Activated T-cell treated with anti-CD3 and anti-CD28 coated beads for 4 hours (primary cell): ENCODE data around the gene INTS6.
A peak's percentile ranks its signal among the peaks of the same experiment; 100 is the strongest.

Experiments
- DNase-seq: peaks from one replicate; pipeline ENCODE4 v3.0.0-alpha.2; 2020

The INTS6 gene, protein sequence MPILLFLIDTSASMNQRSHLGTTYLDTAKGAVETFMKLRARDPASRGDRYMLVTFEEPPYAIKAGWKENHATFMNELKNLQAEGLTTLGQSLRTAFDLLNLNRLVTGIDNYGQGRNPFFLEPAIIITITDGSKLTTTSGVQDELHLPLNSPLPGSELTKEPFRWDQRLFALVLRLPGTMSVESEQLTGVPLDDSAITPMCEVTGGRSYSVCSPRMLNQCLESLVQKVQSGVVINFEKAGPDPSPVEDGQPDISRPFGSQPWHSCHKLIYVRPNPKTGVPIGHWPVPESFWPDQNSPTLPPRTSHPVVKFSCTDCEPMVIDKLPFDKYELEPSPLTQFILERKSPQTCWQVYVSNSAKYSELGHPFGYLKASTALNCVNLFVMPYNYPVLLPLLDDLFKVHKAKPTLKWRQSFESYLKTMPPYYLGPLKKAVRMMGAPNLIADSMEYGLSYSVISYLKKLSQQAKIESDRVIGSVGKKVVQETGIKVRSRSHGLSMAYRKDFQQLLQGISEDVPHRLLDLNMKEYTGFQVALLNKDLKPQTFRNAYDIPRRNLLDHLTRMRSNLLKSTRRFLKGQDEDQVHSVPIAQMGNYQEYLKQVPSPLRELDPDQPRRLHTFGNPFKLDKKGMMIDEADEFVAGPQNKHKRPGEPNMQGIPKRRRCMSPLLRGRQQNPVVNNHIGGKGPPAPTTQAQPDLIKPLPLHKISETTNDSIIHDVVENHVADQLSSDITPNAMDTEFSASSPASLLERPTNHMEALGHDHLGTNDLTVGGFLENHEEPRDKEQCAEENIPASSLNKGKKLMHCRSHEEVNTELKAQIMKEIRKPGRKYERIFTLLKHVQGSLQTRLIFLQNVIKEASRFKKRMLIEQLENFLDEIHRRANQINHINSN

DNA sequence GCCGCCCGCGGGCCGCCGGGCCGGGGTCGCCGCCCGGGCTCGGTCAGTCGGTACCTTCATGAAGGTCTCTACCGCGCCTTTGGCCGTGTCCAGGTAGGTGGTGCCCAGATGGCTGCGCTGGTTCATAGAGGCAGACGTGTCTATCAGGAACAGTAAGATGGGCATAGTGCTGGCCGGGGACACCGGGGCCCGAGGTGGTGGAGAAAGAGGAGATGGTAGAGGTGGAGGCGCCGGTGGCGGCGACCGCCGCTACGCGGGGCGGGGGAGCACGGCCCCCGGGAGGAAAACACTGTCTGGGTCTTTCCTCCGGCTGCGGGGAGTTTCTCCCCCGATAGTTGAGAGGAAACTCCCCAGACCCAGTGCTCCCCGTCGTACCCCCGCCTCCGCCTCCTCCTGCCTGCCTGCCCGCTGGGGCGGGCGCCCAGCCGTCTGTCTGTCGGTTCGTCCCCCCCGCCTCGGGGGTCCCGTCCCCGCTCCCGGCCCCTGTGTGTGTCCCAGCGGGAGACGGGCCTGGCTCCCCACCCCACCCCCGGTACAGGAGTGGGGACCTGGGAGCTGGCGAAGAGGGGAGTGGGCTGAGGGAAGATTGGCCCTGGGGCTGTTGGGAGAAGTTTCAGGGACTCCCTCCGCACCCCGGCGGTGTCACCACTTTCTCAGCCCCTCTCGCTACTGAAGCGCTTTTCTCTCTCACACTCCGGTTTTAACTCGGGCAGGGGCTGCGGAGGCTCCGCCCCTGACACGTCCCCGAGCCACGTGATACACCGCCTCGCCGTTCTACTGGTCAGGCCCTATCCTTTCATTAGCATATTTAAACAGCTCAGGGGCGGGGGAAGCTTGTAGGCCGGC is at the start of gene INTS6:
Gene INTS6, minus strand, starts transcription at position 676 of the 846 bp plus-strand sequence. Its CDS starts 511 bp downstream, at position 165.
- DNase-seq, result peak; percentile 98

DNA sequence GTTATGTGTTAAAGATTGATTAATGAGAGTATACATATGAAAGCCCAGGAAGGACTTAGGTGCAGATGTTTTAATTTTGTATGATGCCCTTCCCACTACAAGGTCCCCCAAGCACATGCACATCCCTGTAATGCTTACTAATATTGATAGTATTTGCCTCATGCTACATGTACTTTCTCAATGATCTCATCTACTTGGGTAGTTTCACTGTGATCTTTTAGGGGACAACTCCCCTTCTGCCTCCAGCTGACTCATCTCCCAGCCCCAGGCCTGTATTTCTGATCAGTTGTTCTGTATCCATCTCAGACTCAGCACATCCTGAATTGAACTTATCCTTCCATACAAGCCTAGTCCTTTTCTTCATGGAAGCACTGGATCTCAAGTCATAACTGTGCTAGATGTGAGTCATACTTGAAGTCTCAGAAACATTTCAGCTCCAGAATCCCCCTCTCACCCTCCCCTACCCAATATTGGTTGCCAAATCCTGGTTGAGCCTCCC is 49.4 kb upstream of the INTS6 start:
- no peak for DNase-seq

DNA sequence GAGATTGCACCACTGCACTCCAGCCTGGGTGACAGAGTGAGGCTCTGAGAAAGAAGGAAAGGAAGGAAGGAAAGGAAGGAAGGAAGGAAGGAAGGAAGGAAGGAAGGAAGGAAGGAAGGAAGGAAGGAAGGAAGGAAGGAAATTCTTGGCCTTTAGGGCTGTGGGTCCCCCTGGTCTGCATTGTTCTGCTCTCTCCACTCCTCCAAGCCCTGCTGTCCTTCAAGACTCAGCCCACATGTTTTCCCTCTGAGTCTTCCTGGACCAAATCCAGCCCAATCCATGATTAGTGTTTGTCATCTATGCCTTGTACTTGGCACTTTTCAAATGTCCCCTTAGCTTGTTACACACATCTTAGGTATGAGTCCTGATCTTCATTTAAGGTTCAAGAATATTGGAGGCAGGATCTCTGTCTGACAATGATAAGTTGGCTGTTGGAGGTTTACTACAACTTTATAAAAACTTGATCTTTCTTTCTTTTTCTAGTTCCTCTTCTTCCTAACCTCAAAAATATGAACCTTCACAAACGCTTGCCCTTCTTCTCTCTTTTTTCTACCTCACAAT is 48.8 kb upstream of the INTS6 start:
- no peak for DNase-seq

DNA sequence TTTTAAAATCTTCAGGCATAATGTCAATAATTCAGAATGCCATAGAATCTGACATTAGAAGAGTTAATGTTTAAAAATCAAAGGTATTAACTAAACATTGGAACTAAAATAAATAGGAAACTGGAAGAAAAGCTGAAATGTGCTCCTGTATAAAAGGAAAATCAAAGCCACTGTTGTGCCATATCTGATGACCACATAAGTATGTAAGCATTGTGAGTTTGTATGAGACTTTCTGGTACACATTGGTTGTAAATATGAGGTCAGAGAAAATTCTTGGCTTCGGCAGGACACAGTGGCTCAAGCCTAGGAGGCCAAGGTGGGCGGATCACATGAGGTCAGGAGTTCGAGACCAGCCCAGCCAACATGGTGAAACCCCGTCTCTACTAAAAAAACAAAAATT is 48.3 kb upstream of the INTS6 start:
- no peak for DNase-seq

DNA sequence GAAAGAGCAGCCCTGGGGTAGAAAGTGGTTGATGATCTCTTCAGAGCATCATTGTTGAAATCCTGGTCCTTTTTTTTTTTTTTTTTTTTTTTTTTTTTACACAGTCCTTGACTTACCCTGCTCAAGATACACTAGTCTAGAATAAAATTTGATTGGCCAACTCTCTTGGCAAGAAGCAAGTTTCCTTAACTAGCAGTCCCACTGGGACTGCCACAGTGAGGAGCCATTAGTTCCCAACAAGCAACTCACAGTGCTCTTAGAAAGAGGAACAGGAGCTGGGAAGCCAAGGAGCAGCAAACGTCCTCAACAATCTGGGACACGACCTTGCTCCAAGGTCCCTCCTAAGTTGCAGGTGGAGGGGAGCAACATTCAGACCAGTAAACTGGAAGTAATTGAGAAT is 47.9 kb upstream of the INTS6 start:
- no peak for DNase-seq

DNA sequence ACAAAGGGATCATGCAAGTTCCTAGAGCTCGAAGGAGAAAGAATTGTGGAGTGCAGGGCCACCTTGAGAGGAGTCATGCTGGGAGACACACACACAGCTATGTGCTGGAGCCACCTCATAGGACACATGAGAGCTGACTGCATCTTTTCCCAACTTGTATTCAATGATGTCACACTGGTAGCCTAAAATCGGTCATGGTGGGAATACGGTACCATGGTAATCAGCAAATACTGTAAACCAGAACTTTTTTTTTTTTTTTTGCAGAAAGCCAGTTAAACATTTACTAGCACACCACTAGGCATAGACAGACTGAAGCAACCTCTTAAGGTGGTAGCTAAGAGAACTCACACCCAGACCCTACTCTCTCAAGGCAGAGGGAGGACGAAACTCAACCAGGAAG is 47.0 kb upstream of the INTS6 start:
- no peak for DNase-seq

DNA sequence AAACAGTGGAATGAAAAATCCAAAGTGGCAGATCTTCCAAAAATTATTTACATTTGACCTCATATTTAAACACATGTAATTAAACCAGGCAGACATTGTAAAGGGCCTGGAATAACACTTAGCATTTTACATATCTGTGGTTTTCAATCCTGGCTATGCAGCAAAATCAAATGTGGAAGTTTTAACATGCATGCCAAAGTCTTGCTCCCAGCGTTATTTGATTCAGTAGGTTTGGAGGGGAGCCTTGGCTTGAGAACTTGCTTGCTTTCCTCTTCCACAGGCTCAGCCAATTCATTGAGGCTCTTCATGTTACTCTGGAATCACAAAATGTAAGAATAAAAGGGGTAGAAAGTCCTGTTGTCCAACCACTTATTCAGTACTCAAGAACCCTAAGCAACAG is 42.5 kb upstream of the INTS6 start:
- no peak for DNase-seq

DNA sequence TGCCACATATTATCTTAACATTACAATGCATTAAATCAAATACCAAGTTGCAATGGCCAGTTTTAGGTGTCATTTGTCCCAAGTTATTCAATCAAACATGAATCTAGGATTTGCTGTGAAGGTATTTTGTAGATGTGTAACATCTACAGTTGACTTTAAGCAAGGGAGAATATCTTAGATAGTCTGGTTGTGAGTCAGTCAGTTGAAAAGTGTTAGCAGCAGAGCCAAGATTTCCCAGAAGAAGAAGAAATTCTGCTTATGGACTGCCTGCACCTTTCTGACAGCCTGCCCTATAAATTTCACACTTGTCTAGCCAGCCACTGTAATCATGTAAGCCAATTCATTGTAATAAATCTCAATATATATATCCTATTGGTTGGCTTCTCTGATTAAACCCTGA is 41.3 kb upstream of the INTS6 start:
- DNase-seq, result no peak

DNA sequence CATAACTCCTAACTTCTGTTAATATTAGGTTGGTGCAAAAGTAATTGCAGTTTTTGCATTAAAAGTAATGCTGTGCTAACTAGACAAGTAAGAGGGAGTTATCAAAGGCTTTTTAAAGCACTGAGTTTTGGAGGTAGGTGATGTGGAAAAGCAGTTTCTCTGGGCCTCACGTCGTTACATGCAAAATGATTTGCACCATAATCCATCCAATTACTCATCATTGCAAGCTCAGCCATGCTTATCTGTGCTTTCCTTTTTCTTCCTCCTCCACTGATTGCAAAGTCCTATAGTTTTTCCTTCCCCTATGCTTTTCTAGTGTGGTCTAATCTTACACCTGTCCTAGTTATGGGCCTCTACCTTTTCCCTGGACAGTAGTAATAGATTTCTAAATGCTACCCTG is 35.4 kb upstream of the INTS6 start:
- DNase-seq, result no peak

DNA sequence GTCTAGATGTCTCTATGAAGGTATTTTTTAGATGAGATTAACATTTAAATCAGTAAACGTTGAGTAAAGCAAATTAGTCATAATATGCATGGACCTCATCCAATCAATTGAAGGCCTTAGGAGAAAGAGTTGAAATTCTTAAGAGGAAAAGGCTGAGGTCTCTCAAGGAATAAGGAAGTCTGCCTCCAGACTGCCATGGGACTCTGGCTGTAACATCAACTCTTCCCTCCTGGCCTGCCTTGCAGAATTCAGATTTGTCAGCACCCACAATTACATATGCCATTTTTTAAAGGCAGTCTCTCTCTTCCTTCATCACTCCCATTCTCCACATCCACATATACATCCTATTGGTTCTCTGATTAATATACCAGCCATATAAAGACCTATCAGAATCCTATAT is 28.8 kb upstream of the INTS6 start:
- DNase-seq, result no peak

DNA sequence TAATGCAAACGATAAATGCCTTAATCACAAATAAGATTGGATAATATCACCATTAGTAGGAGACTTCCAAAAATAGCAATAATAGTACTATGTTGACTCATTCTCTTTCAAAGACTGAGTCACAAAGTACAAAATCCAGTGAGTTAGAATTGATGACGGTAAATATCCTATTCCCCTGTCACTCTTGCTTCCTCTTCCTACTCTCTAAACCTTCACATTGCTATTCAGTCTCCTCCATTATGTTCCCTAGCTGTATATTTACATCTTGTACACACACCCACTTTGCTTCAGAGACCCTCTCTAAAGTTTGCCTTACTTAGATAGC is 26.3 kb upstream of the INTS6 start:
- no peak for DNase-seq

DNA sequence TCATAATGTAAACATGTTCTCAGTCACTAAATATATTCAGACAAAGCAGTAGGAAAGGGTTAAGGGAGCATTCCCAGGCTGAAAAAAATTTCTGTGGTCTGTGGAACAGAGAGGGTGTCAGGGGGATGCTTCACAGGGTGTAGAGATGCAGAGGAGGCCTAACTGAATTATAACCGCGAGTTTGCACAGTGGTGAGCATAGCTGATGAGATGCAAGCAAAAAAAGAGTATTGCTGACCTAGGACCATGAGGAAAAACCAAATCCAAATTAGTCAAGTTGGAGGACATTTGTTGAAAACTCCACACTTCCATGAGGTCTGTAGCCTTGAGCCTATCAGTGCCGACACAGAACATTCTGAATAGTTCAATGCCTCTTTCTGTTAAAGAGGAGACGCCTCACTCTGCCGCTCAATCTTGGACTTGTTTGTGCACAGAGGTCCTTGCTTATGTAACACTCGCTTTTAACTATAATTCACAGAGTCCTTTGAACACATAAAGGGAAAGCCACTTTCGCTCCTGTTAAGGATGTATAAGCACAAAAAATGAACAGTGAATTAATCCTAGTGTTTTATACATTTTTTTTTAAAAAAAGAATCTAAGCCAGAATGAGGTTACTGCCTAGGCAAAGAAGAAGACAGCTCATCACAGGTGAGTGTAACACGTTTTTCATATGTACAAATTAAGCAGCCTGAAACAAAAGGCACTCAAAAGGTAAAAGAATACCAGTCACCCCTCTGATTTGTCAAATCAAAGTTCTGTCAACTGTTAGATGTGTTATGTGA is 25.8 kb upstream of the INTS6 start:
- DNase-seq, result no peak

DNA sequence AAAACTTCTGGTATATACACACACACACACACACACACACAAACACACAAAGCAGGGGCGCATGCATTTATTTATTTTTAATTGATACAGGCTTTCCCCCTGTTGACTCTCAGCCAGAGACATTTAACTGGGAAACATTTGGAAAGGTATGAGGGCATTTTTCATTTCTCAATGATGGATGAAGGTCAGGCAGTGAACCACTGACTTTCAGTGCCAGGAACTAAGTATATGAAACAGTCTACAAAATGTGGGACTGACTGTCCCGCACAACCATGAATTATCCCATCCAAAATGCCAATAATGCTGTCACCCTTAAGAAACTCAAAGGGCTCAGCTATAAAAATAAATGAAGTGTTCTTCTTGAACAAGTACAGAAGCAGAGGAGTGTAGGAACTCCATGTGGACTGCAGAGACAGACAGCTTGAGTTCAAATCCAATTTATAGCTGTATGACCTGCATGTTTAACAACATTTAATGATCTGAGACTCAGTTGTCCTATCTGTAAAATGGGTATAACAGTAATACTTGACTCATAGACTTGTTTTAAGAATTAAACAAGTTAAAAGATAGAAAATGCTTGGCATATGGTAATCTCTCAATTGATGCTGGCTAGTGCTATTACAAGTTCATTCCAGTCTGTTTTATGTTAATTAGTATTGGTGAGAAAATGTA is 25.0 kb upstream of the INTS6 start:
- DNase-seq, result no peak

DNA sequence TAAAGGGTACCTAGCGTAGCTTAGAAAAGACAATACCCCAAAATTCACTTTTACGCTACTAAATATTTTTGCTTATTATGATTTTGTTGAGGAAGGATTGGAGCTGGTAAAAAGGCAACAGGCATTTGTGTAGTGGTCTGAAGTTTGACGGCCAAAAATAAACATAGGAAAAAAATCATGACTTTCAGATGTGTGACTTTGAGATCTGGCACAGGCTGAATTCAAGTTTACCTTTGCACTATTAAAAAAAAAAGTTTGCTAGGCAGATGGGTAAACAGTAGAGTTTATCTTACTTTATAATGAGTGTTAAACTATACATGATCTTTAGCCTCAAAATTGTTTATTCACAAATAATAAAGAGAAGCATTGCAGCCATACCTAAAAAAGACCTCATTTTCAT is 24.3 kb upstream of the INTS6 start:
- no peak for DNase-seq

DNA sequence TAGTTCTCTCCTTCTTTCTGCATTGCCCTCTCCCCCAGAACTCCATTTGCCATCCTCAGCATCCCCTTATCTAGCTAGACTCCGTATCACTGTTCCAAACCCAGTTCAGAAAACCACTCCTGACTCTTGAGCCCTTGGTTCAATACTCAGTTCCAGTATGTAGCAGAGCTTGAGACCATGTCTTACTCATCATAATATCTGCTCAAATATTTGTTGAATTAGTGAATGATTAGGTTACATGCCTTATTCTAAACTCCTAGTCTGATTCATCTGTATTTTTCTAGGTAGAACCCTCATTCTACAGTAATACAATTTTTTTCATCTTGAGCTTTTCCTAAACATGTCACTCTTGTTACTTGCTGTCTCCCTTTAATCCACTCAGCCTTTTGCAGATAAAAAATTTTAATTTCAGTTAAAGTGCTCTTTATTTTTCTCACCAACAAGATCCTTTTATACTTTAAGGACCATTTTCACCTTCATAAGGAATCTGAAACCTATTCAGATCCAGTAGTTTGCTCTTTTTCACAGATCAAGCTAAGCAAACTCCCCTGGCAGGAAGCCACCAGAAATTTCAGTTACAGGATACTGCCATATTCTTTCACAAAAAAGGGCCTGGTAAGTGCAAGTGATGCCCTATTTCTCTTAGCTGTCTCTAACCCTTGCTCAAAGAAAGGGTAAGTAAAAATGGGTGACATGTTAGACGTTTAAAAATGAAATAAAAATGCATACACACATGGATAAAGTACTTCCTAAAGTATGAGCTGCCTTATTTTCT is 23.1 kb upstream of the INTS6 start:
- no peak for DNase-seq

DNA sequence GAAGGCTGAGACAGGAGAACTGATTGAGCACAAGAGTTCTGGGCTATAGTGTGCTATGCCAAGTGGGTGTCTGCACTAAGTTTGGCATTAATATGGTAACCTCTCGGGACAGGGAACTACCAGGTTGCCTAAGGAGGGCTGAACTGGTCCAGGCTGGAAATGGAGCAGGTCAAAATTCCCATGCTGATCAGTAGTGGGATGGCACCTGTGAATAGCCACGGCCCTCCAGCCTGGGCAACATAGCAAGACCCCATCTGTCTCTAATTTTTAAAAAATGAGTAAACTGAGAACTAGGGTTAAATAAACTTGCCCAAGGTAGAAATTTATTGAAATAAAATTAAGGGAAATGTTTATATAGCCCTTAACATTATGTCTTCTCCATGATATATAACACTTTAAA is 17.0 kb upstream of the INTS6 start:
- no peak for DNase-seq

DNA sequence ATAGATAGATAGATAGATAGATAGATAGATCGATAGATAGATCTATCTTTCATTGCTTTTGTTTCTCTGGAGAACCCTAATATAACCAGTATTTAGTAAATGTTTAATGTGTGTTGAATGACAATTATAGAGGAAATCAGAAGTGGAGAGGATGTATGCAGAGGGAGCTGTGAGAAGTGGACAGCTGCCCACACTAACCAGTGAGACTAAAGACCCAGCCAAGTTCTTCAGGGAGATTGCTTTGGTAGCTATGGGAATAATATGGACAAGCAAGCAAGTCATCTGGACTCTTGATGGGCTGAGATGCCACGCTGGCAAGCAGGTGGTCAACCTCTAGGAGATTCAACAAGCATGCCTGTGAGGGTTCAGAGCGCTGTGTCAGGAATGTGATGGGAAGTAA is 14.9 kb upstream of the INTS6 start:
- DNase-seq, result no peak

DNA sequence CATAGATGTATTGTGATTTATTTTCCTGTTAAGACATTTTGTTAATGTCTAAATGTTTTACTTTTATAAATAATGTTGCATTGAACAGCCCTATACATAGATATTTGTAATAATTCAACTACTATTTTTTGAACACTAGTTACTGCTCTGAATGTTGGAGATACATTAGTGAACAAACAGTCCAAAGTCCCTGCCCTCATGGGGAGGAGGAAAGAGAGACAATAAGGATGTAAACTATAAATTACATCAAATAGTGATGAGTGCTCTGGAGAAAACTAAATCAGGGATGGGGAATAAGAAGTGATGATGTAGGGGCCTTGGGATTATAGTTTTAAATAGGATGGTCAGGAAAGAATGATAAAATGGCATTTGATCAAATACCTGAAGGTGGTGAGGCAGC is 12.3 kb upstream of the INTS6 start:
- DNase-seq, result no peak

DNA sequence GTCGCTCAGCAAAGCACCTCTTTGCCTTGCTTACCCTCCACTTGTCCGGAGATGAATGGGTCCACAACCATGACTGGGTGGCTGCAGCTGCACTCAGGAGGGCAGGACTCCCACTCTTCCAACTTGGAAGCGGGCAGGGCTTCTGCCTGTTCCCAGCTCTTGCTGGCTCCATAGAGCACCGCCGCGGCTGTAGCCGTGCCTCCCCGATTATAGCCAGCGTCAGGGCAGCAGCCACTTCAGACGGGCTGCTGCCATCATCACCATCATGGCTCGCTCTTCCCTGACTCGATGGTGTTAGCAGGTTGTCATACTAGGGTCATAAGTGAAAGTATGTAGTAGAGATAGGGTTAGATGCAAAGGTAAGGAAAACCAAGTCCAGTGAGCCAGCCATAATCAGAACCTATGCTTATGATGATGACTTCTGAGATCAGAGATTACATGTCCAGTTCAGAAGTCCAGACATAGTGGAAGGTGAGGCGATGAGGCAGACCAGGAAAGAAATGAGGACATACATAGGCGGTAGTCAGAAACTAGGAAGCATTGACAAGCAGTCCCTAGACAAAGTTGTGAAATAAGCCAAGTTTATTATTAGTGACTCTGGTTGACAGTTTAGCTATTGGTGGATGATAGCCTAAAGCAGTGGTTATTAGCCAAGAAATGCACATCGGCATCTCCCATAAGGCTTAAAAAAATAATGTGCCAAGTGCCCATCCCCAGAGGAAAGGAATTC is 4.4 kb upstream of the INTS6 start:
- no peak for DNase-seq

DNA sequence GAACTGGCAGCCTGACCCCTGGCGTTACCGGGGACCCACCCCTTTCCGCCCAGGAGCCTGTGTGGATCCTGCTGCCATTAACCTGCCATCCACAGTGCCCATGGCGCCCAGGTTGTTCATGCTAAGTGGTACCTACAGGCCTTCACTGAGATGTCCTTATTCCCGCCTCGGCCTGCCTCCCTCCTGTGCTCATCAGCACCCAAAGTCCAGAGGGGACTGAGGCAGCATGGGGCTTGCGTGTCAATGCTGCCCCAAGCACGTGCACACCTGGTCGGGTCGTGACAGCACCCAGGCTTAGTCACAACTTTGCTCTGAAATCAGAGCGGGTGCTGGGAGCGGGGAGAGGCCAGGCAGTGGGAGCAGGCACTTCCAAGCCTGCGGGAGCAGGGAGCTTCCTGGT is 3.7 kb upstream of the INTS6 start:
- DNase-seq, result no peak
